Measurements from ENCODE around the gene BCO1.

The BCO1 gene

GRCh38 chr16:81275064-81275532 lies 36.6 kb downstream of the BCO1 start:
- Histone ChIP-seq H3K27ac (ENCODE audit: low read length) (no peak overlapping the region), H3K9me3 (ENCODE audit: control insufficient read depth, insufficient read depth, low read length) (no peaks in the 10 kb centered on the region), H3K4me3 (ENCODE audit: low read length) (no peak overlapping the region), H3K27me3 (ENCODE audit: control insufficient read depth, insufficient read depth, low read length) (no peaks in the 10 kb centered on the region), H3K36me3 (ENCODE audit: control insufficient read depth, insufficient read depth, low read length) (no peaks in the 10 kb centered on the region), H3K4me1 (ENCODE audit: control insufficient read depth, insufficient read depth, low read length) (no peaks in the 10 kb centered on the region)
- no CpG with 5 or more reads among the region's 9 CpGs for WGBS (ENCODE audit: insufficient coverage, insufficient read length)
- DNase-seq (ENCODE audit: low read depth, low spot score): no peak

GRCh38 chr16:81275795-81276194 lies 37.3 kb downstream of the BCO1 start:
- DNase-seq (ENCODE audit: low read depth, low spot score): no peak
- H3K4me3 ChIP-seq (ENCODE audit: low read length): no peak overlapping the region

GRCh38 chr16:81276323-81276722 lies 37.8 kb downstream of the BCO1 start:
- H3K4me3 ChIP-seq (ENCODE audit: low read length): no peak overlapping the region
- no peaks in the 10 kb centered on the region for H3K4me1 ChIP-seq (ENCODE audit: control insufficient read depth, insufficient read depth, low read length)
- no peaks in the 10 kb centered on the region for H3K9me3 ChIP-seq (ENCODE audit: control insufficient read depth, insufficient read depth, low read length)
- no peaks in the 10 kb centered on the region for H3K27me3 ChIP-seq (ENCODE audit: control insufficient read depth, insufficient read depth, low read length)
- WGBS (ENCODE audit: insufficient coverage, insufficient read length): no CpG with 5 or more reads among the region's 3 CpGs
- H3K27ac ChIP-seq (ENCODE audit: low read length): no peak overlapping the region
- no peaks in the 10 kb centered on the region for H3K36me3 ChIP-seq (ENCODE audit: control insufficient read depth, insufficient read depth, low read length)
- DNase-seq (ENCODE audit: low read depth, low spot score): no peak

More at GRCh38 chr16:81275795-81276194, 37.3 kb downstream of the BCO1 start:
- Histone ChIP-seq H3K27ac (ENCODE audit: low read length) (no peak overlapping the region), H3K9me3 (ENCODE audit: control insufficient read depth, insufficient read depth, low read length) (no peaks in the 10 kb centered on the region), H3K4me1 (ENCODE audit: control insufficient read depth, insufficient read depth, low read length) (no peaks in the 10 kb centered on the region), H3K36me3 (ENCODE audit: control insufficient read depth, insufficient read depth, low read length) (no peaks in the 10 kb centered on the region), H3K27me3 (ENCODE audit: control insufficient read depth, insufficient read depth, low read length) (no peaks in the 10 kb centered on the region)
- no CpG with 5 or more reads among the region's 9 CpGs for WGBS (ENCODE audit: insufficient coverage, insufficient read length)

- Histone ChIP-seq H3K36me3 (ENCODE audit: control insufficient read depth, insufficient read depth, low read length) (no peaks in the 10 kb centered on the region), H3K4me1 (ENCODE audit: control insufficient read depth, insufficient read depth, low read length) (no peaks in the 10 kb centered on the region), H3K9me3 (ENCODE audit: control insufficient read depth, insufficient read depth, low read length) (no peaks in the 10 kb centered on the region), H3K27me3 (ENCODE audit: control insufficient read depth, insufficient read depth, low read length) (no peaks in the 10 kb centered on the region), H3K27ac (ENCODE audit: low read length) (no peak overlapping the region), H3K4me3 (ENCODE audit: low read length) (no peak overlapping the region)
- WGBS (ENCODE audit: insufficient coverage, insufficient read length): no CpG with 5 or more reads among the region's 6 CpGs
- no peak for DNase-seq (ENCODE audit: low read depth, low spot score)
Measured at GRCh38 chr16:81277541-81278080, 39.1 kb downstream of the BCO1 start.

GRCh38 chr16:81278526-81278925 lies 40.0 kb downstream of the BCO1 start:
- Histone ChIP-seq H3K4me3 (ENCODE audit: low read length) (no peak overlapping the region), H3K27me3 (ENCODE audit: control insufficient read depth, insufficient read depth, low read length) (no peaks in the 10 kb centered on the region), H3K4me1 (ENCODE audit: control insufficient read depth, insufficient read depth, low read length) (no peaks in the 10 kb centered on the region), H3K36me3 (ENCODE audit: control insufficient read depth, insufficient read depth, low read length) (no peaks in the 10 kb centered on the region), H3K9me3 (ENCODE audit: control insufficient read depth, insufficient read depth, low read length) (no peaks in the 10 kb centered on the region), H3K27ac (ENCODE audit: low read length) (no peak overlapping the region)
- no CpG with 5 or more reads among the region's 4 CpGs for WGBS (ENCODE audit: insufficient coverage, insufficient read length)
- no peak for DNase-seq (ENCODE audit: low read depth, low spot score)

GRCh38 chr16:81279392-81279791 lies 40.9 kb downstream of the BCO1 start:
- WGBS (ENCODE audit: insufficient coverage, insufficient read length): no CpG with 5 or more reads among the region's 4 CpGs
- DNase-seq (ENCODE audit: low read depth, low spot score): no peak

GRCh38 chr16:81280393-81280792 lies 41.9 kb downstream of the BCO1 start:
- no CpG with 5 or more reads among the region's 3 CpGs for WGBS (ENCODE audit: insufficient coverage, insufficient read length)
- H3K36me3 ChIP-seq (ENCODE audit: control insufficient read depth, insufficient read depth, low read length): no peaks in the 10 kb centered on the region

More at GRCh38 chr16:81279392-81279791, 40.9 kb downstream of the BCO1 start:
- Histone ChIP-seq H3K9me3 (ENCODE audit: control insufficient read depth, insufficient read depth, low read length) (no peaks in the 10 kb centered on the region), H3K27ac (ENCODE audit: low read length) (no peak overlapping the region), H3K27me3 (ENCODE audit: control insufficient read depth, insufficient read depth, low read length) (no peaks in the 10 kb centered on the region), H3K4me1 (ENCODE audit: control insufficient read depth, insufficient read depth, low read length) (no peaks in the 10 kb centered on the region), H3K36me3 (ENCODE audit: control insufficient read depth, insufficient read depth, low read length) (no peaks in the 10 kb centered on the region), H3K4me3 (ENCODE audit: low read length) (no peak overlapping the region)

GRCh38 chr16:81283044-81283443 lies 44.6 kb downstream of the BCO1 start:
- Histone ChIP-seq H3K4me3 (ENCODE audit: low read length) (no peak overlapping the region), H3K9me3 (ENCODE audit: control insufficient read depth, insufficient read depth, low read length) (no peaks in the 10 kb centered on the region), H3K4me1 (ENCODE audit: control insufficient read depth, insufficient read depth, low read length) (no peaks in the 10 kb centered on the region), H3K27ac (ENCODE audit: low read length) (no peak overlapping the region), H3K27me3 (ENCODE audit: control insufficient read depth, insufficient read depth, low read length) (no peaks in the 10 kb centered on the region), H3K36me3 (ENCODE audit: control insufficient read depth, insufficient read depth, low read length) (no peaks in the 10 kb centered on the region)
- WGBS (ENCODE audit: insufficient coverage, insufficient read length): no CpG with 5 or more reads among the region's 3 CpGs
- no peak for DNase-seq (ENCODE audit: low read depth, low spot score)

More at GRCh38 chr16:81280393-81280792, 41.9 kb downstream of the BCO1 start:
- no peaks in the 10 kb centered on the region for H3K27me3 ChIP-seq (ENCODE audit: control insufficient read depth, insufficient read depth, low read length)
- no peaks in the 10 kb centered on the region for H3K4me1 ChIP-seq (ENCODE audit: control insufficient read depth, insufficient read depth, low read length)
- no peak for DNase-seq (ENCODE audit: low read depth, low spot score)
- H3K4me3 ChIP-seq (ENCODE audit: low read length): no peak overlapping the region
- no peaks in the 10 kb centered on the region for H3K9me3 ChIP-seq (ENCODE audit: control insufficient read depth, insufficient read depth, low read length)
- no peak overlapping the region for H3K27ac ChIP-seq (ENCODE audit: low read length)

- H3K36me3 ChIP-seq (ENCODE audit: control insufficient read depth, insufficient read depth, low read length): no peaks in the 10 kb centered on the region
- no peak for DNase-seq (ENCODE audit: low read depth, low spot score)
- H3K27me3 ChIP-seq (ENCODE audit: control insufficient read depth, insufficient read depth, low read length): no peaks in the 10 kb centered on the region
- H3K9me3 ChIP-seq (ENCODE audit: control insufficient read depth, insufficient read depth, low read length): no peaks in the 10 kb centered on the region
- no peak overlapping the region for H3K27ac ChIP-seq (ENCODE audit: low read length)
- no peaks in the 10 kb centered on the region for H3K4me1 ChIP-seq (ENCODE audit: control insufficient read depth, insufficient read depth, low read length)
- WGBS (ENCODE audit: insufficient coverage, insufficient read length): no CpG with 5 or more reads among the region's 8 CpGs
- H3K4me3 ChIP-seq (ENCODE audit: low read length): no peak overlapping the region
Measured at GRCh38 chr16:81284995-81285600, 46.6 kb downstream of the BCO1 start.

GRCh38 chr16:81286190-81286589 lies 47.7 kb downstream of the BCO1 start:
- Histone ChIP-seq H3K4me3 (ENCODE audit: low read length) (no peak overlapping the region), H3K27ac (ENCODE audit: low read length) (no peak overlapping the region), H3K27me3 (ENCODE audit: control insufficient read depth, insufficient read depth, low read length) (no peaks in the 10 kb centered on the region), H3K36me3 (ENCODE audit: control insufficient read depth, insufficient read depth, low read length) (no peaks in the 10 kb centered on the region), H3K9me3 (ENCODE audit: control insufficient read depth, insufficient read depth, low read length) (no peaks in the 10 kb centered on the region), H3K4me1 (ENCODE audit: control insufficient read depth, insufficient read depth, low read length) (no peaks in the 10 kb centered on the region)
- WGBS (ENCODE audit: insufficient coverage, insufficient read length): no CpG with 5 or more reads among the region's 1 CpG
- DNase-seq (ENCODE audit: low read depth, low spot score): no peak

GRCh38 chr16:81291117-81291516 lies 52.6 kb downstream of the BCO1 start:
- H3K9me3 ChIP-seq (ENCODE audit: control insufficient read depth, insufficient read depth, low read length): no peaks in the 10 kb centered on the region
- H3K27me3 ChIP-seq (ENCODE audit: control insufficient read depth, insufficient read depth, low read length): no peaks in the 10 kb centered on the region; the same call in 1 of the 2 replicates
- H3K4me3 ChIP-seq (ENCODE audit: low read length): no peak overlapping the region
- DNase-seq (ENCODE audit: low read depth, low spot score): no peak
- no peaks in the 10 kb centered on the region for H3K4me1 ChIP-seq (ENCODE audit: control insufficient read depth, insufficient read depth, low read length)
- no peaks in the 10 kb centered on the region for H3K36me3 ChIP-seq (ENCODE audit: control insufficient read depth, insufficient read depth, low read length)
- WGBS (ENCODE audit: insufficient coverage, insufficient read length): no CpG with 5 or more reads among the region's 9 CpGs
- no peak overlapping the region for H3K27ac ChIP-seq (ENCODE audit: low read length)
